Kidney (tissue), 22 donors: ENCODE data around the gene SRI. TPM values are rescaled to one million over a fixed set of nuclear protein-coding genes. Genes with fewer than 3 reads are reported as not detected.

Source experiments
- DNase-seq, 5 donors: peaks; one replicate each; pipeline ENCODE4 v3.0.0-alpha.2; 2013 to 2020
- FAIRE-seq: peaks from 2 replicates; lab custom pipeline; 2012; peaks lifted over from hg19 to GRCh38; lab: Jason Lieb, UNC
- H3K27ac ChIP-seq, 2 donors: one replicate each; pipeline ENCODE4 v1.7.0; 2013; ENCODE audit warnings: low read depth in 2 of 2, low read length in 2 of 2, inconsistent platforms in 1 of 2
- H3K27me3 ChIP-seq: one replicate; pipeline ENCODE4 v1.7.1; 2013; ENCODE audit warnings: low read length, inconsistent platforms; ENCODE audit not compliant: control insufficient read depth, insufficient read depth
- H3K36me3 ChIP-seq, 3 donors: one replicate each; pipeline versions ENCODE4 v1.7.0 to v1.7.1; 2013; ENCODE audit warnings: low read length in 3 of 3, control low read depth in 1 of 3, inconsistent platforms in 1 of 3; ENCODE audit not compliant: insufficient read depth in 3 of 3, control insufficient read depth in 2 of 3
- H3K4me1 ChIP-seq, 3 donors: one replicate each; pipeline versions ENCODE4 v1.7.0 to v1.7.1; 2013; ENCODE audit warnings: low read length in 3 of 3, inconsistent platforms in 1 of 3, low read depth in 1 of 3; ENCODE audit not compliant: control insufficient read depth in 2 of 3, insufficient read depth in 2 of 3
- H3K4me3 ChIP-seq, 3 donors: one replicate each; pipeline versions ENCODE4 v1.7.0 to v1.8.1; 2013; ENCODE audit warnings: low read length in 3 of 3, control low read depth in 1 of 3, inconsistent platforms in 1 of 3
- H3K9ac ChIP-seq, 3 donors: one replicate each; pipeline versions ENCODE4 v1.7.0 to v1.7.1; 2013; ENCODE audit warnings: low read length in 3 of 3, control low read depth in 1 of 3, inconsistent platforms in 1 of 3
- H3K9me3 ChIP-seq, 3 donors: one replicate each; pipeline versions ENCODE4 v1.7.0 to v1.7.1; 2013; ENCODE audit warnings: low read length in 3 of 3, control low read depth in 1 of 3, inconsistent platforms in 1 of 3; ENCODE audit not compliant: control insufficient read depth in 2 of 3, insufficient read depth in 1 of 3
- intact Hi-C: fragments of 100-400 bp; cut with DNase I; formaldehyde crosslinking; loops from one replicate; pipeline ENCODE4 v1.11.1; 2022
- long read RNA-seq, 10 donors: library from polyadenylated mRNA in 1 of 10; unstranded in 1 of 10; transcript quantifications; one replicate each; pipeline ENCODE4 v2.0.0 and lab custom pipeline, GENCODE V29; 2021 to 2026
- polyA plus RNA-seq: library from polyadenylated mRNA; stranded (reverse); fragments of 350-450 nt; fragmentation: Illumina TruSeq; extraction: RNeasy Lipid Tissue Mini Kit (QIAGEN cat#74804); gene quantifications from one replicate; pipeline ENCODE4 v1.2.3, GENCODE V29; 2014; ENCODE audit warnings: low read depth, low replicate concordance; ENCODE audit not compliant: insufficient read depth
- total RNA-seq: library from RNA; stranded (reverse); fragmentation: NEBNext Ultra II Directional; extraction: Animal tissue kit (Norgen Biotek cat#: 25700); gene quantifications from one replicate; pipeline ENCODE4 v1.2.1, GENCODE V29; 2021
- TF ChIP-seq, protein P1 (sequence below): IDR thresholded peaks from 3 replicates; pipeline ENCODE4 v1.5.1; 2012; ENCODE audit warnings: mild to moderate bottlenecking, moderate library complexity, borderline replicate concordance; ENCODE audit not compliant: insufficient read depth; ENCODE audit errors: extremely low read depth
- donor health status: control.
- donor health status: control.
- donor health status: control.
- donor health status: control.
- donor health status: control.
- donor health status: DM: yes; HTN: yes; CAD: no.
- donor health status: Normal renal cell carcinoma (clear cell type).

Gene SRI, protein sequence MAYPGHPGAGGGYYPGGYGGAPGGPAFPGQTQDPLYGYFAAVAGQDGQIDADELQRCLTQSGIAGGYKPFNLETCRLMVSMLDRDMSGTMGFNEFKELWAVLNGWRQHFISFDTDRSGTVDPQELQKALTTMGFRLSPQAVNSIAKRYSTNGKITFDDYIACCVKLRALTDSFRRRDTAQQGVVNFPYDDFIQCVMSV
- total RNA-seq (141 TPM), polyA plus RNA-seq (148 TPM)
- long read RNA-seq, donor 1, transcript SRI-201 (8 exons, 2,010 nt) = major isoform, 51 of 94 reads
- long read RNA-seq, donor 1, transcript SRI-206 (4 exons, 903 nt) = minor isoform, 29 of 94 reads
- long read RNA-seq, donor 1, partial matches to known transcripts = 12 of 94 reads
- long read RNA-seq, donor 1, other reads (novel, unspliced or antisense) = 0 of 94 reads
- long read RNA-seq, donor 2, transcript SRI-206 (4 exons, 903 nt) = minor isoform, 42 of 183 reads
- long read RNA-seq, donor 2, transcript SRI-201 (8 exons, 2,010 nt) = major isoform, 76 of 183 reads
- long read RNA-seq, donor 2, partial matches to known transcripts = 61 of 183 reads
- long read RNA-seq, donor 2, other reads (novel, unspliced or antisense) = 0 of 183 reads
- long read RNA-seq, donor 3, transcript SRI-201 (8 exons, 2,010 nt) = major isoform, 65 of 179 reads
- long read RNA-seq, donor 3, transcript SRI-206 (4 exons, 903 nt) = minor isoform, 38 of 179 reads
- long read RNA-seq, donor 3, partial matches to known transcripts = 69 of 179 reads
- long read RNA-seq, donor 3, other reads (novel, unspliced or antisense) = 0 of 179 reads
- long read RNA-seq, donor 4, transcript SRI-207 (6 exons, 1,024 nt) = minor isoform, 5 of 102 reads
- long read RNA-seq, donor 4, transcript SRI-206 (4 exons, 903 nt) = minor isoform, 18 of 102 reads
- long read RNA-seq, donor 4, transcript SRI-201 (8 exons, 2,010 nt) = major isoform, 62 of 102 reads
- long read RNA-seq, donor 4, partial matches to known transcripts = 15 of 102 reads
- long read RNA-seq, donor 4, other reads (novel, unspliced or antisense) = 0 of 102 reads
- long read RNA-seq, donor 5, transcript SRI-201 (8 exons, 2,010 nt) = major isoform, 9 of 11 reads
- long read RNA-seq, donor 5, partial matches to known transcripts = 0 of 11 reads
- long read RNA-seq, donor 5, other reads (novel, unspliced or antisense) = 0 of 11 reads
- long read RNA-seq, donor 6, transcript SRI-206 (4 exons, 903 nt) = minor isoform, 73 of 302 reads
- long read RNA-seq, donor 6, transcript SRI-201 (8 exons, 2,010 nt) = major isoform, 90 of 302 reads
- long read RNA-seq, donor 6, transcript SRI-207 (6 exons, 1,024 nt) = minor isoform, 5 of 302 reads
- long read RNA-seq, donor 6, partial matches to known transcripts = 134 of 302 reads
- long read RNA-seq, donor 6, other reads (novel, unspliced or antisense) = 0 of 302 reads
- long read RNA-seq, donor 7, transcript SRI-201 (8 exons, 2,010 nt) = major isoform, 123 of 133 reads
- long read RNA-seq, donor 7, partial matches to known transcripts = 6 of 133 reads
- long read RNA-seq, donor 7, other reads (novel, unspliced or antisense) = 4 of 133 reads
- long read RNA-seq, donor 8, transcript SRI-201 (8 exons, 2,010 nt) = major isoform, 70 of 135 reads
- long read RNA-seq, donor 8, transcript SRI-206 (4 exons, 903 nt) = minor isoform, 34 of 135 reads
- long read RNA-seq, donor 8, partial matches to known transcripts = 27 of 135 reads
- long read RNA-seq, donor 8, other reads (novel, unspliced or antisense) = 0 of 135 reads
- long read RNA-seq, donor 9, transcript SRI-206 (4 exons, 903 nt) = minor isoform, 14 of 75 reads
- long read RNA-seq, donor 9, transcript SRI-201 (8 exons, 2,010 nt) = major isoform, 32 of 75 reads
- long read RNA-seq, donor 9, transcript SRI-207 (6 exons, 1,024 nt) = minor isoform, 7 of 75 reads
- long read RNA-seq, donor 9, partial matches to known transcripts = 20 of 75 reads
- long read RNA-seq, donor 9, other reads (novel, unspliced or antisense) = 0 of 75 reads
- long read RNA-seq, donor 10, transcript SRI-201 (8 exons, 2,010 nt) = major isoform, 40 of 109 reads
- long read RNA-seq, donor 10, transcript SRI-206 (4 exons, 903 nt) = minor isoform, 31 of 109 reads
- long read RNA-seq, donor 10, partial matches to known transcripts = 32 of 109 reads
- long read RNA-seq, donor 10, other reads (novel, unspliced or antisense) = 0 of 109 reads

DNA sequence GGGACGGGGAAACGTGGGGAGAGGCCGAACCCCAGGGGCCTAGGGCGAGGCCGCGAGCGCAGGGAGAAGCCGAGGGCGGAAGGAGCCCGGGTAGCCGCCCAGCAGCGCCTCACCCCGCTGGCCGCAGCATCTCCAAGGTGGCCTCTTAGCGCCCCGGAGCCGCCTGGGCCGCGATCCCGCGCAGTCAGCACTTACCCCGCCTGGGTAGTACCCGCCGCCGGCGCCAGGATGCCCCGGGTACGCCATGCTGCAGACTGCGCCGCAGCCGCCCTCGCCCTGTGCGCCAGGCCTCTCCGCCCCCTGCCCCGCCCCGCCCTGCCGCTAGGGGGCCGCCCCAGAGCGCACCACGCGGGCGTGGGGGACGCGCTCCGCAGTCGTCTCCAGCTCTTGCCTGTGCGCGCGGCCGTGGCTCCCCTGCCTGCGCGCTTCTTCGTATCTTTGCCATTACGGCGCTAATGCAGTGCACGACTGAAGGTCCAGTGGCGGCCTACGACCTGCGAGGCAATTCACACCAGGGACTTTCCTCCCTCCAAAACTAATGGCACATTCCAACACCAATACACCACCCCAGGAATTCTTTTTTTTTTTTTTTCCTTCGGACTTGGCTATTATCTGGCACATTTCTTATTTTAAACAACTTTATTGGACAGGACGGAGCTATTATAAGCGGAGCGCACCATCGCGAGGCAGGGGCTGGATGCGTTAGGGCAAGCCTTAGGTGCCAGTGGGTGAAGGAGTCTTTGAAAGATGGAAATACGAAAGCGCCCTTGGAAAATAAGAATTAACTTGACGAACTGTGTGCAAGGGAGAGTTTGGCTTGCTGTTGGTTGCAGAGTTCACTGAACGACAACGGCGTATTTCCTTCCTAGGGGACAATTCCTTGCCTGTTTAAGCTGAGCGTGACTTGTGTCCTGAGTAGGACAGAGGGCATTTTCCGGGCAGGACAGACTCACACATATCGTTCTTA lies at the start of gene SRI:
Gene SRI (minus strand): TSS at position 258 of the 967 bp plus-strand sequence. CDS start 12 bp downstream, at position 246.
- TF ChIP-seq, protein P1, sequence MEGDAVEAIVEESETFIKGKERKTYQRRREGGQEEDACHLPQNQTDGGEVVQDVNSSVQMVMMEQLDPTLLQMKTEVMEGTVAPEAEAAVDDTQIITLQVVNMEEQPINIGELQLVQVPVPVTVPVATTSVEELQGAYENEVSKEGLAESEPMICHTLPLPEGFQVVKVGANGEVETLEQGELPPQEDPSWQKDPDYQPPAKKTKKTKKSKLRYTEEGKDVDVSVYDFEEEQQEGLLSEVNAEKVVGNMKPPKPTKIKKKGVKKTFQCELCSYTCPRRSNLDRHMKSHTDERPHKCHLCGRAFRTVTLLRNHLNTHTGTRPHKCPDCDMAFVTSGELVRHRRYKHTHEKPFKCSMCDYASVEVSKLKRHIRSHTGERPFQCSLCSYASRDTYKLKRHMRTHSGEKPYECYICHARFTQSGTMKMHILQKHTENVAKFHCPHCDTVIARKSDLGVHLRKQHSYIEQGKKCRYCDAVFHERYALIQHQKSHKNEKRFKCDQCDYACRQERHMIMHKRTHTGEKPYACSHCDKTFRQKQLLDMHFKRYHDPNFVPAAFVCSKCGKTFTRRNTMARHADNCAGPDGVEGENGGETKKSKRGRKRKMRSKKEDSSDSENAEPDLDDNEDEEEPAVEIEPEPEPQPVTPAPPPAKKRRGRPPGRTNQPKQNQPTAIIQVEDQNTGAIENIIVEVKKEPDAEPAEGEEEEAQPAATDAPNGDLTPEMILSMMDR = peak; percentile 56
- peaks cover 3 to 7% (median 4%) of the 10 kb centered on the region in 3 donors for H3K36me3 ChIP-seq
- H3K9ac ChIP-seq = peak within 1 kb of the TSS; percentile 63 to 93 (median 70)
- peak within 1 kb of the TSS; percentile 96 to 97 for H3K27ac ChIP-seq
- FAIRE-seq (no peak), DNase-seq (peak; percentile 86 to 95 (median 91))
- peak within 1 kb of the TSS; percentile 69 to 90 (median 87) for H3K4me3 ChIP-seq
- H3K9me3 ChIP-seq = no peaks in the 10 kb centered on the region
- intact Hi-C loops = no loop called here
- no peaks in the 10 kb centered on the region for H3K27me3 ChIP-seq
- H3K4me1 ChIP-seq = peaks cover 2 to 3% (median 3%) of the 10 kb centered on the region in 3 donors

DNA sequence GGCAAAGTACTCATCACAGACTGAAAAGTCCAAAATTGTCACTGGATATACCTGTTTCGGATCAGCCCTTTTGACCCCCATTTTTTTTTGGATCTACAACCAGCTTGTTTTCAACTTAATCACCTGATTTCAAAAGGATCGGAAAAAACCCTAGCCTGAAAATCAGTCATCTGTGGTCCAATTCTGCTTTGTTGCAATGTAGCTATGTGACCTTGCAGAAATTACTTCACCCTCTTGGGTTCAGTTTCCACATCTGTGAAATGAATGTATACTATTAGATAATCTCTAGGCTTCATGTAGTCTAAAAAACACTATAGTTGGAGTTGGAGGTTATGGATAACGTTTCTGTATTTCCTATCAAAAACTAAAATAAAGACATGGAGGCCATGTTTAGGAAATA lies 49.7 kb upstream of the SRI start:
- intact Hi-C loops = no loop called here
- H3K4me1 ChIP-seq = no peaks in the 10 kb centered on the region
- H3K9ac ChIP-seq = no peak overlapping the region
- H3K27ac ChIP-seq = no peak overlapping the region
- no peaks in the 10 kb centered on the region for H3K9me3 ChIP-seq
- TF ChIP-seq, protein P1 = no peak
- DNase-seq (no peak), FAIRE-seq (no peak)
- H3K27me3 ChIP-seq = no peaks in the 10 kb centered on the region
- H3K4me3 ChIP-seq = no peak overlapping the region
- no peaks in the 10 kb centered on the region for H3K36me3 ChIP-seq
